Measurements from ENCODE around the gene KRT36. TPM values are rescaled to one million over a fixed set of nuclear protein-coding genes. Genes with fewer than 3 reads are reported as not detected.

The KRT36 gene
- total RNA-seq, 1 donor from 2014 or later: not detected

GRCh38 chr17:41504246-41504977, 14.7 kb upstream of the KRT36 start:
- DNase-seq (ENCODE audit: low spot score in 2 of 2) (no peak), FAIRE-seq (no peak)

GRCh38 chr17:41503202-41503601, 13.5 kb upstream of the KRT36 start:
- FAIRE-seq: no peak
- no peak for DNase-seq (ENCODE audit: low spot score in 2 of 2)

GRCh38 chr17:41500131-41500911, 10.6 kb upstream of the KRT36 start:
- no peak for FAIRE-seq

GRCh38 chr17:41499714-41500113, 10.0 kb upstream of the KRT36 start:
- FAIRE-seq (no peak), DNase-seq (ENCODE audit: low spot score in 2 of 2) (no peak)

More at GRCh38 chr17:41500131-41500911, 10.6 kb upstream of the KRT36 start:
- DNase-seq (ENCODE audit: low spot score in 2 of 2): no peak

- FAIRE-seq: no peak
Observed at GRCh38 chr17:41498276-41498675, 8.6 kb upstream of the KRT36 start.

GRCh38 chr17:41496803-41497484, 7.2 kb upstream of the KRT36 start:
- peak in 1 of 2 donors; percentile 44 for DNase-seq (ENCODE audit: low spot score in 2 of 2)
- no peak for FAIRE-seq

More at GRCh38 chr17:41498276-41498675, 8.6 kb upstream of the KRT36 start:
- DNase-seq (ENCODE audit: low spot score in 2 of 2): no peak

GRCh38 chr17:41494524-41494923, 4.8 kb upstream of the KRT36 start:
- no peak for FAIRE-seq

GRCh38 chr17:41492771-41493170, 3.1 kb upstream of the KRT36 start:
- no peak for DNase-seq (ENCODE audit: low spot score in 2 of 2)
- FAIRE-seq: no peak

More at GRCh38 chr17:41494524-41494923, 4.8 kb upstream of the KRT36 start:
- DNase-seq (ENCODE audit: low spot score in 2 of 2): no peak

GRCh38 chr17:41492351-41492750, 2.6 kb upstream of the KRT36 start:
- no peak for FAIRE-seq
- no peak for DNase-seq (ENCODE audit: low spot score in 2 of 2)

GRCh38 chr17:41491476-41491875, 1.8 kb upstream of the KRT36 start:
- FAIRE-seq (no peak), DNase-seq (ENCODE audit: low spot score in 2 of 2) (no peak)

GRCh38 chr17:41490000-41490990, 585 bp upstream of the KRT36 start:
- FAIRE-seq: no peak

GRCh38 chr17:41486809-41487530, 2.7 kb downstream of the KRT36 start:
- no peak for FAIRE-seq
- no peak for DNase-seq (ENCODE audit: low spot score in 2 of 2)

More at GRCh38 chr17:41490000-41490990, 585 bp upstream of the KRT36 start:
- DNase-seq (ENCODE audit: low spot score in 2 of 2): no peak

GRCh38 chr17:41486316-41486715, 3.4 kb downstream of the KRT36 start:
- no peak for FAIRE-seq
- DNase-seq (ENCODE audit: low spot score in 2 of 2): no peak

GRCh38 chr17:41484920-41485904, 4.5 kb downstream of the KRT36 start:
- no peak for FAIRE-seq
- no peak for DNase-seq (ENCODE audit: low spot score in 2 of 2)

GRCh38 chr17:41483991-41484826, 5.5 kb downstream of the KRT36 start:
- FAIRE-seq: no peak
- DNase-seq (ENCODE audit: low spot score in 2 of 2): no peak

- FAIRE-seq: no peak
- DNase-seq (ENCODE audit: low spot score in 2 of 2): no peak
Observed at GRCh38 chr17:41483531-41483930, 6.2 kb downstream of the KRT36 start.

GRCh38 chr17:41481036-41481435, 8.7 kb downstream of the KRT36 start, which contains the start of gene KRT35:
Gene KRT35, minus strand, starts transcription at chr17:41481151. Its CDS starts 54 bp downstream, at chr17:41481097.
- FAIRE-seq: no peak
- no peak for DNase-seq (ENCODE audit: low spot score in 2 of 2)

All from frontal cortex (tissue), 4 donors.